ENCODE measurements around the gene ATG4B. TPM values are rescaled to one million over a fixed set of nuclear protein-coding genes. Genes with fewer than 3 reads are reported as not detected.

The ATG4B gene
- total and polyA plus RNA-seq, 7 experiments from 2014 or later = 49.7 to 131 (median 91.5) TPM

DNA sequence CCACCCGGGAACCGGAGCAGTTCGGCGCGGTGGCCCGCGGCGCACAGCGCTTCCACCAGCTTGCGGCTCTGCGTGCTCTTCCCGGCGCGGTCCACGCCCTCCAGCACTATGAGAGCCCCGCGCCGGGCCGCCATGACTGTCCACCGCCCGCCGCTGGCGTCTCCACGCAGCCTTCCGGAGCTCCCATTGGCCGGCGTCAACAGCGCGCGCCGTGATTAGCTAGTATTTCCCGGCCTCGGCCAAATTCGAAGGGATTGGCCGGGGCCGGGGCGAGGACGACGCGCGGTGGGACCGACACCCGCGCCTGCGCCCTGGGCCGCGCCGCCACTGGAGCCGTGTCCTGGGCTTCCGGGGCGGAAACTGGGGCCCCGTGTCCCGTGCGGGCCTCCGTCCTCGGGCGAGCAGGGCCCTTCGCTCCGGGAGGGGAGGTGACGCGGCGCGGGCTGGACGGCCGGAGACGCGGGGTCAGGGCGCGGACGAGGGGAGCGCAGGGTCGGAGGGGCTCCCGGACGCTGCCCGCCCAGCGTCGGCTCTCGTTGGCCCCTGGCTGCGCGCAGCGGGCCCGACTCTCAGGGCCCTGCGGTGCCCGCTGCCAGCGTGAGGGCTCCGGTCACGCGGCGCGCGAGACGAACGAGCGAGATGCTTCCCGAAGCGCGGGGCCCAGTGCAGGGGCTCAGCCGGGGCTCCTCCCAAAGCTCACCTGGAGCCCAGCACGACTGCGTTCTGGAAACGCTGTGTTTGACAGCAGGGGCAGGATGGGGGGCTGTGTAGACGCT, 49.3 kb downstream of the ATG4B start, which contains the start of gene DTYMK:
TSS of gene DTYMK (minus strand) at position 166 of the 776 bp plus-strand sequence. CDS start at position 134, 32 bp downstream.
- Histone ChIP-seq H3K4me1 (ENCODE audit: control insufficient read depth in 2 of 2, insufficient read depth in 2 of 2, low read length in 2 of 2) (peaks cover 8 to 18% of the 10 kb centered on the region in 2 donors), H3K27ac (ENCODE audit: low read depth, low read length) (peak within 1 kb of the TSS; percentile 81), H3K36me3 (ENCODE audit: control insufficient read depth in 2 of 3, insufficient read depth in 3 of 3, low read length in 3 of 3) (peaks cover 0 to 30% (median 0%) of the 10 kb centered on the region in 3 experiments), H3K9me3 (ENCODE audit: control insufficient read depth in 2 of 3, low read length in 3 of 3) (no peaks in the 10 kb centered on the region), H3K27me3 (ENCODE audit: control insufficient read depth in 2 of 2, insufficient read depth in 2 of 2, low read length in 2 of 2) (no peaks in the 10 kb centered on the region), H3K4me3 (ENCODE audit: low read length) (peak within 1 kb of the TSS; percentile 91)
- peak within 1 kb of the TSS; percentile 84 to 98 (median 95) for H3K4me3 Mint-ChIP-seq
- H3K4me1 Mint-ChIP-seq = peaks cover 4 to 40% (median 31%) of the 10 kb centered on the region in 7 donors
- H3K27ac Mint-ChIP-seq = peak within 1 kb of the TSS; percentile 74 to 96 (median 88)
- H3K9me3 Mint-ChIP-seq = peaks cover 0 to 3% (median 0%) of the 10 kb centered on the region in 11 donors
- ATAC-seq = peak; percentile 97
- H3K27me3 Mint-ChIP-seq = no peaks in the 10 kb centered on the region
- ChIA-PET POLR2A (interaction anchor here (0.6 to 3.9 kb wide), 11 partner anchors 9 to 372 kb away, joined by 3 to 86 read pairs (median 4); partner anchors contain the start of genes D2HGDH, HDLBP, ING5 and SEPTIN2), CTCF (interaction anchor here (1.0 to 1.4 kb wide), 2 partner anchors 12 to 15 kb away, joined by 3 to 12 read pairs; partner anchors contain the start of gene ING5)
- intact Hi-C loops (cut with micrococcal nuclease) = loop anchor here (1.0 to 5.0 kb wide), 13 partner anchors 14 to 1120 kb away; partner anchors contain the start of genes ATG4B (in 2 of the 2), CAPN10 (in 2 of the 2), D2HGDH (in 2 of the 2) and HDLBP (in 2 of the 2)
- peaks cover 0 to 11% (median 6%) of the 10 kb centered on the region in 5 donors for H3K36me3 Mint-ChIP-seq
- peak; percentile 92 to 98 (median 97) for DNase-seq

DNA sequence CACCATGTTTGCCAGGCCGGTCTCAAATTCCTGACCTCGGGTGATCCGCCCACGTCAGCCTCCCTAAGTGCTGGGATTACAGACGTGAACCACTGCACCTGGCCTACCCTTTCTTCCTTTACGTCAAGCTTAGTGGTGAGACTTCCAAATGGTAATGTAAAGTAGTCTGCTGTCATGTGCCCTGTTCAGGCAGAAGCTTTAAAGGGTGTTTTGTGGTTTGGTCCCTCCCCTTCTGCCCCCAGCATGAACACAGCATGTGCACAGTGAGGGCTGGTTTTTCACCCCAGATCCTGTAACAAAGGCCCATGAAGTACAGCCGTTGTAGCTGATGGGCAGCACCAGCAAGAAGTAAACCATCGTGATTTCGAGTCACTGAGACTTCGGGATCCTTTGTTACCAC, 51.8 kb downstream of the ATG4B start:
- H3K4me1 Mint-ChIP-seq = peaks cover 4 to 38% (median 29%) of the 10 kb centered on the region in 7 donors
- ChIA-PET CTCF (interaction anchor here (1.7 to 2.0 kb wide), 2 partner anchors 8 to 13 kb away, joined by 9 read pairs; partner anchors contain the start of gene ING5), POLR2A (interaction anchor here (0.5 to 3.9 kb wide), 4 partner anchors 11 to 375 kb away, joined by 3 to 86 read pairs (median 4); partner anchors contain the start of genes D2HGDH and ING5)
- peak overlapping the region in 8 of 10 donors; percentile 10 to 90 (median 51) for H3K4me3 Mint-ChIP-seq
- intact Hi-C loops (cut with micrococcal nuclease) = loop anchor here (5.0 kb wide), 2 partner anchors 173 to 1122 kb away; partner anchors contain the start of gene RNPEPL1 (in 1 of the 2)
- H3K27me3 ChIP-seq (ENCODE audit: control insufficient read depth in 2 of 2, insufficient read depth in 2 of 2, low read length in 2 of 2) = no peaks in the 10 kb centered on the region
- peaks cover 0 to 36% (median 0%) of the 10 kb centered on the region in 3 experiments for H3K36me3 ChIP-seq (ENCODE audit: control insufficient read depth in 2 of 3, insufficient read depth in 3 of 3, low read length in 3 of 3)
- no peaks in the 10 kb centered on the region for H3K9me3 ChIP-seq (ENCODE audit: control insufficient read depth in 2 of 3, low read length in 3 of 3)
- ATAC-seq = no peak
- DNase-seq = peak in 3 of 9 donors; percentile 35 to 75 (median 70)
- peaks cover 0 to 14% (median 4%) of the 10 kb centered on the region in 5 donors for H3K36me3 Mint-ChIP-seq
- no peaks in the 10 kb centered on the region for H3K27me3 Mint-ChIP-seq
- peaks cover 0 to 2% (median 0%) of the 10 kb centered on the region in 11 donors for H3K9me3 Mint-ChIP-seq
- H3K27ac Mint-ChIP-seq = peak overlapping the region in 6 of 9 donors; percentile 18 to 95 (median 82)
- no peak overlapping the region for H3K4me3 ChIP-seq (ENCODE audit: low read length)
- peaks cover 8 to 18% of the 10 kb centered on the region in 2 donors for H3K4me1 ChIP-seq (ENCODE audit: control insufficient read depth in 2 of 2, insufficient read depth in 2 of 2, low read length in 2 of 2)
- no peak overlapping the region for H3K27ac ChIP-seq (ENCODE audit: low read depth, low read length)

DNA sequence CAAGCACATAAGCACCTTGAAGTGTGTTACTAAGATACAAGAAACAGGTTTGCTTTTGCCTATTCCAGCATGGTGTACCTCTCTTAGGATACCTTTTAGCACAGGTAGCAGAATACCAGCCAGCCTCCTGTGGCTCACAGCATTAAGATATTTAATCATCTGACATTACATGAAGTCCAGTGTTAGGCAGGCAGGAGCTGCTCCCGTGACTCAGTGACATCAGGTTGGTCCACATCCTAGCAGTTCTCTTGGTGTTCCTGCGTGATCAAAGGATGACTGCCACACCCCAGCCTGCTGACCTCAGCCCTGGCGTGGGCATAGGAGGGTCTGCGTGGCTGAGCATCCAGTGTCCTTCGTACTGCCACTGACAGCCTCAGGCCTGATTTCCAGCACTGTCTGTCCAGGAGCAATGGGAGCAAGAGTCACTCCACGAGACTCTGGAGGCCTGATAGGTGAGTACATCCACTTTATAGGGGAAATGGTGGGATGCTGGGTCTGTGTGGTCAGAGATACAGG, 52.8 kb downstream of the ATG4B start:
- ChIA-PET POLR2A (interaction anchor here (0.6 to 2.1 kb wide), 2 partner anchors 11 to 27 kb away, joined by 3 to 11 read pairs; partner anchors contain the start of gene ING5), CTCF (no interaction called here)
- DNase-seq (no peak), ATAC-seq (no peak)
- H3K36me3 Mint-ChIP-seq = peaks cover 0 to 12% (median 3%) of the 10 kb centered on the region in 5 donors
- intact Hi-C loops (cut with micrococcal nuclease) = no loop called here
- Histone ChIP-seq H3K27me3 (ENCODE audit: control insufficient read depth in 2 of 2, insufficient read depth in 2 of 2, low read length in 2 of 2) (no peaks in the 10 kb centered on the region), H3K4me1 (ENCODE audit: control insufficient read depth in 2 of 2, insufficient read depth in 2 of 2, low read length in 2 of 2) (peaks cover 8 to 18% of the 10 kb centered on the region in 2 donors), H3K9me3 (ENCODE audit: control insufficient read depth in 2 of 3, low read length in 3 of 3) (no peaks in the 10 kb centered on the region), H3K36me3 (ENCODE audit: control insufficient read depth in 2 of 3, insufficient read depth in 3 of 3, low read length in 3 of 3) (peaks cover 0 to 45% (median 0%) of the 10 kb centered on the region in 3 experiments), H3K27ac (ENCODE audit: low read depth, low read length) (no peak overlapping the region), H3K4me3 (ENCODE audit: low read length) (no peak overlapping the region)
- H3K4me3 Mint-ChIP-seq = peak overlapping the region in 1 of 10 donors; percentile 59
- peaks cover 0 to 1% (median 0%) of the 10 kb centered on the region in 11 donors for H3K9me3 Mint-ChIP-seq
- H3K27me3 Mint-ChIP-seq = no peaks in the 10 kb centered on the region
- peak overlapping the region in 2 of 9 donors; percentile 46 to 95 for H3K27ac Mint-ChIP-seq
- peaks cover 4 to 33% (median 24%) of the 10 kb centered on the region in 7 donors for H3K4me1 Mint-ChIP-seq

DNA sequence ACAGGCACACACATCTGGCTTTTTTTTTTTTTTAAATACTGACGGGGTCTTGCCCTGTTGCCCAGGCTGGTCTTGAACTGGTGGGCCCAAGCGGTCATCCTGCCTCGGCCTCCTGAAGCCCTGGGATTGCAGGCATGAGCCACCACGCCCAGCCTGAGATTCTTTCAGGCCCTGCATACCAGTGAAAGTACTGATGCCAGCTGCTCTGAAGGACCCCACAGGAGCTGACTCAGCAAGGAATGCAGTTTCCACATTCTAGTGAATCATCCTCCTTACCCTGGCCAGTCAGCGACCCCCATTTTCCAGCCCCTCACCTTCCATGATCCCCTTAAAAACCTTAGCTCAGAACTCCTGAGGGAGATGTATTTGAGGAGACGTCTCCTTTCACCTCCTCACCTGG, 55.0 kb downstream of the ATG4B start:
- POLR2A ChIA-PET = no interaction called here
- CTCF ChIA-PET = interaction anchor here (0.6 kb wide), 1 partner anchor 625 kb away, joined by 4 read pairs; no protein-coding TSS in a partner anchor

DNA sequence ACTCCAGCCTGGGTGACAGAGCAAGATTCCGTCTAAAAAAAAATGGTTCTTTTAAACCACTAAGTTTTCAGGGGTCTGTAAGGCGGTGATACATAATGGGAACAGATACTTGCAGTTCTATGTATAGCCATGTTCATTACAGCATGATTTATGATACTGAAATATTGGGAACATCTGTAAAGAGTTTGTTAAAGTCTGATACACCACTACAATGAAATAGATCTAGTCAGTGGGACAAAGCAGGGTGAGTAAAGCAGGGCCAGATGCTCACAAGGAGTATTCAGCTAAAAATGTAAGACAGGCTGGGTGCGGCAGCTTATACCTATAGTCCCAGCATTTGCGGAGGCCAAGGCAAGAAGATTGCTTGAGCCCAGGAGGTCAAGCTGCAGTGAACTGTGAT, 58.2 kb downstream of the ATG4B start:
- ChIA-PET CTCF (interaction anchor here (0.6 to 3.1 kb wide), 2 partner anchors 7 to 72 kb away, joined by 3 to 9 read pairs; no protein-coding TSS in a partner anchor), POLR2A (interaction anchor here (1.0 kb wide), 1 partner anchor 9 kb away, joined by 3 read pairs; the partner anchor contains the start of gene DTYMK)
- Mint-ChIP-seq H3K27me3 (no peaks in the 10 kb centered on the region), H3K4me1 (peaks cover 0 to 11% (median 4%) of the 10 kb centered on the region in 7 donors), H3K4me3 (peak overlapping the region in 1 of 10 donors; percentile 27), H3K27ac (peak overlapping the region in 1 of 9 donors; percentile 43), H3K36me3 (peaks cover 0 to 6% (median 0%) of the 10 kb centered on the region in 5 donors), H3K9me3 (no peaks in the 10 kb centered on the region)
- DNase-seq = no peak
- intact Hi-C loops (cut with micrococcal nuclease) = no loop called here
- Histone ChIP-seq H3K4me1 (ENCODE audit: control insufficient read depth in 2 of 2, insufficient read depth in 2 of 2, low read length in 2 of 2) (no peaks in the 10 kb centered on the region), H3K27me3 (ENCODE audit: control insufficient read depth in 2 of 2, insufficient read depth in 2 of 2, low read length in 2 of 2) (no peaks in the 10 kb centered on the region), H3K9me3 (ENCODE audit: control insufficient read depth in 2 of 3, low read length in 3 of 3) (no peaks in the 10 kb centered on the region), H3K36me3 (ENCODE audit: control insufficient read depth in 2 of 3, insufficient read depth in 3 of 3, low read length in 3 of 3) (peaks cover 0 to 30% (median 0%) of the 10 kb centered on the region in 3 experiments), H3K4me3 (ENCODE audit: low read length) (no peak overlapping the region), H3K27ac (ENCODE audit: low read depth, low read length) (no peak overlapping the region)
- ATAC-seq = no peak

More for the DNA sequence above, 55.0 kb downstream of the ATG4B start:
- Mint-ChIP-seq H3K4me3 (peak overlapping the region in 1 of 10 donors; percentile 5), H3K36me3 (peaks cover 0 to 12% (median 3%) of the 10 kb centered on the region in 5 donors), H3K27me3 (no peaks in the 10 kb centered on the region), H3K27ac (peak overlapping the region in 2 of 9 donors; percentile 31 to 33), H3K9me3 (no peaks in the 10 kb centered on the region), H3K4me1 (peaks cover 4 to 24% (median 19%) of the 10 kb centered on the region in 7 donors)
- no peak for DNase-seq
- Histone ChIP-seq H3K4me3 (ENCODE audit: low read length) (no peak overlapping the region), H3K27me3 (ENCODE audit: control insufficient read depth in 2 of 2, insufficient read depth in 2 of 2, low read length in 2 of 2) (no peaks in the 10 kb centered on the region), H3K9me3 (ENCODE audit: control insufficient read depth in 2 of 3, low read length in 3 of 3) (no peaks in the 10 kb centered on the region), H3K36me3 (ENCODE audit: control insufficient read depth in 2 of 3, insufficient read depth in 3 of 3, low read length in 3 of 3) (peaks cover 0 to 45% (median 0%) of the 10 kb centered on the region in 3 experiments), H3K4me1 (ENCODE audit: control insufficient read depth in 2 of 2, insufficient read depth in 2 of 2, low read length in 2 of 2) (peaks cover 8 to 10% of the 10 kb centered on the region in 2 donors), H3K27ac (ENCODE audit: low read depth, low read length) (no peak overlapping the region)
- intact Hi-C loops (cut with micrococcal nuclease) = no loop called here
- ATAC-seq = no peak

DNA sequence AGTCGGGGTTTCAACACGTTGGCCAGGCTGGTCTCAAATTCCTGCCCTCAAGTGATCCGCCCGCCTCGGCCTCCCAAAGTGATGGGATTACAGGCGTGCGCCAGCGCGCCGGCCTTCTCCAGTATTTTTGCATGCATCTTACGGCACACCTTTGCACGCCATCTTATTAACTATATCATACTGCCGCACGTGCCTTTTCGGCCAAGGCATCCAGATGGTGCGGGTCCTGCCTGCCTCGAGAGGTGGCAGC, 63.6 kb downstream of the ATG4B start:
- Mint-ChIP-seq H3K27me3 (no peaks in the 10 kb centered on the region), H3K4me1 (peaks cover 10 to 38% (median 26%) of the 10 kb centered on the region in 7 donors), H3K9me3 (peaks cover 0 to 2% (median 0%) of the 10 kb centered on the region in 11 donors), H3K36me3 (peaks cover 5 to 13% (median 6%) of the 10 kb centered on the region in 5 donors), H3K27ac (peak overlapping the region; percentile 55 to 95 (median 90)), H3K4me3 (peak overlapping the region; percentile 75 to 92 (median 87))
- Histone ChIP-seq H3K27me3 (ENCODE audit: control insufficient read depth in 2 of 2, insufficient read depth in 2 of 2, low read length in 2 of 2) (no peaks in the 10 kb centered on the region), H3K36me3 (ENCODE audit: control insufficient read depth in 2 of 3, insufficient read depth in 3 of 3, low read length in 3 of 3) (peaks cover 0 to 7% (median 4%) of the 10 kb centered on the region in 3 experiments), H3K9me3 (ENCODE audit: control insufficient read depth in 2 of 3, low read length in 3 of 3) (no peaks in the 10 kb centered on the region), H3K4me1 (ENCODE audit: control insufficient read depth in 2 of 2, insufficient read depth in 2 of 2, low read length in 2 of 2) (peaks cover 7 to 12% of the 10 kb centered on the region in 2 donors), H3K4me3 (ENCODE audit: low read length) (peak overlapping the region; percentile 67), H3K27ac (ENCODE audit: low read depth, low read length) (peak overlapping the region; percentile 75)
- no peak for ATAC-seq
- intact Hi-C loops (cut with micrococcal nuclease) = loop anchor here (1.0 to 10.0 kb wide), 5 partner anchors 15 to 1136 kb away; partner anchors contain the start of genes DTYMK (in 1 of the 2), DUSP28 (in 1 of the 2), FARP2 (in 1 of the 2) and PPP1R7 (in 1 of the 2)
- ChIA-PET CTCF (interaction anchor here (0.7 to 2.7 kb wide), 5 partner anchors 13 to 473 kb away, joined by 3 to 12 read pairs (median 4); partner anchors contain the start of gene DTYMK), POLR2A (interaction anchor here (0.6 to 6.3 kb wide), 9 partner anchors 10 to 386 kb away, joined by 3 to 86 read pairs (median 8); partner anchors contain the start of genes D2HGDH and DTYMK)
- no peak for DNase-seq

Data from naive thymus-derived CD4-positive, alpha-beta T cell (primary cell).